Epithelial cell of alveolus of lung (primary cell): ENCODE measurements around the gene APIP. TPM values are rescaled to one million over a fixed set of nuclear protein-coding genes. Genes with fewer than 3 reads are reported as not detected.

ENCODE experiments used
- total RNA-seq: library from RNA; depleted of rRNA; stranded (reverse); fragments of >200 nt; gene quantifications from 2 replicates; pipeline ENCODE4 v1.2.1, GENCODE V29; 2015

Gene APIP
- total RNA-seq = 19.3 and 32.7 TPM in 2 replicates

DNA sequence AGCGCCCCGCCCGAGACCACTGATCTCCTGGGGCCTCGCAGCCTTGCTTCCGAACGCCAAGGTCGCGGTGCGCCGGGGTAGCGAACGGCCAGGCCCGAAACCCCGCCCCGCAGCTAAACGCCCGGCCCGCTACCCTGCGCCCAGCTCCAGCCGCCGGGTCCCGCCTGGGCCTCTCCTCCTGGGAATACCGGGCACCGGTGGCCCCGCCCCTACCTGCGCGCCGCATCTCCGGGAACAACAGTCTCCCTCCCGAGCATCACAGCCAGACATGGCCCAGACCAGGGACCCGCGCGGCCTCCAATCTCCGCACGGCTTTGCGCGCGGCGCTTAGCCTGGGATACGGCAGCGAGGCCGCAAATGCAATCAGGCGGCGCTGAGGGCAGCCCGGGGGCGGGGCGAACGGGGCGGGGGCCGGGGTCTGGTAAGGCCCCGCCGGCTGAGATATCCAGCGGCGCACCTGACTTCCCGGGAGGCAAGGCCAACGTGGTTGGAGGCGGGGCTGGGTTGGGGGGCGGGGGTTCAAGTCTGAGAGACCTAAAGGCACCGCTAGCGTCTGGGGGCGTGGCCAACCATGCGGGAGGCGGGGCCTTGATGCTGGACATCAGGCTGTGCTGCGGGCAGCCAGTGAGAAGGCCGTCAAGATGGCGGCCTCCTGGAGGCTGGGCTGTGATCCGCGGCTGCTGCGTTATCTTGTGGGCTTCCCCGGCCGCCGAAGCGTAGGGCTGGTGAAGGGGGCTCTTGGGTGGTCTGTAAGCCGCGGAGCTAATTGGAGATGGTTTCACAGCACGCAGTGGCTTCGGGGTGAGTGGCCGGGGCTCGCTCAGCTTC lies at the start of gene APIP, which contains the start of gene PDHX:
Gene APIP, minus strand, starts transcription at position 365 of the 828 bp plus-strand sequence. Its CDS starts 95 bp downstream, at position 270.
Gene PDHX, plus strand, starts transcription at position 604 of the 828 bp plus-strand sequence. Its CDS starts 38 bp downstream, at position 642.

Other genes with a start within 250 kb of the APIP start
- gene PDHX, start 239 bp upstream of the APIP start, total RNA-seq = 28.8 and 32.1 TPM in 2 replicates
- gene CD44, start 222.8 kb upstream of the APIP start, total RNA-seq = 307 and 486 TPM in 2 replicates